HG02623 (cell line): Measurements from ENCODE around the gene CISD1.
"Not testable (repeated sequence)": the region's sequence is repeated elsewhere in the genome, so short reads cannot be mapped to it uniquely, and the experiment has no call there.

ENCODE experiments used
- ATAC-seq: cut with Tn5 transposase; IDR thresholded peaks from one replicate; pipeline ENCODE4 v1.9.1; 2021; ENCODE audit warnings: moderate library complexity; ENCODE audit not compliant: unreplicated experiment

The CISD1 gene

GRCh38 chr10:58268946-58269781 lies at the start of gene CISD1:
CISD1 (plus strand) TSS chr10:58269162; CDS start chr10:58269274, 112 bp downstream.
- ATAC-seq, result peak; percentile 56

GRCh38 chr10:58219875-58220274 lies 49.1 kb upstream of the CISD1 start:
- ATAC-seq, result no peak

- no peak for ATAC-seq
These were observed 48.1 kb upstream of the CISD1 start for GRCh38 chr10:58220769-58221451.

- ATAC-seq, result no peak
These were observed 43.3 kb upstream of the CISD1 start for GRCh38 chr10:58225654-58226053.

GRCh38 chr10:58229856-58230255 lies 39.1 kb upstream of the CISD1 start:
- not testable (repeated sequence) for ATAC-seq

- no peak for ATAC-seq
These were observed 31.7 kb upstream of the CISD1 start for GRCh38 chr10:58237014-58237834.

- ATAC-seq, result no peak
These were observed 29.3 kb upstream of the CISD1 start for GRCh38 chr10:58239561-58240169.

- ATAC-seq, result no peak
These were observed 28.4 kb upstream of the CISD1 start for GRCh38 chr10:58240531-58240930.

GRCh38 chr10:58241346-58241745 lies 27.6 kb upstream of the CISD1 start:
- ATAC-seq, result no peak

- ATAC-seq, result no peak
These were observed 25.7 kb upstream of the CISD1 start for GRCh38 chr10:58243269-58243668.

- not testable (repeated sequence) for ATAC-seq
These were observed 25.2 kb upstream of the CISD1 start for GRCh38 chr10:58243801-58244200.

GRCh38 chr10:58244242-58244641 lies 24.7 kb upstream of the CISD1 start:
- ATAC-seq, result not testable (repeated sequence)

GRCh38 chr10:58244666-58245065 lies 24.3 kb upstream of the CISD1 start:
- not testable (repeated sequence) for ATAC-seq

- ATAC-seq, result no peak
These were observed 15.8 kb upstream of the CISD1 start for GRCh38 chr10:58253184-58253583.

GRCh38 chr10:58254644-58255043 lies 14.3 kb upstream of the CISD1 start:
- ATAC-seq, result no peak

- ATAC-seq, result not testable (repeated sequence)
These were observed 12.8 kb upstream of the CISD1 start for GRCh38 chr10:58256013-58256780.

- ATAC-seq, result no peak
These were observed 9.8 kb upstream of the CISD1 start for GRCh38 chr10:58258977-58259692.

- no peak for ATAC-seq
These were observed 8.6 kb upstream of the CISD1 start for GRCh38 chr10:58260334-58260733.

- no peak for ATAC-seq
These were observed 6.2 kb upstream of the CISD1 start for GRCh38 chr10:58262766-58263165.
